ENCODE results near the gene ZSWIM6. TPM values are rescaled to one million over a fixed set of nuclear protein-coding genes. Genes with fewer than 3 reads are reported as not detected.
A peak's percentile ranks its signal among the peaks of the same experiment; 100 is the strongest.

ZSWIM6 gene
- polyA plus RNA-seq, 2 of the 4 experiments (the other 2 are of a cell fraction) = 8.9 to 18.0 TPM

- peaks cover 69% of the 10 kb centered on the region for H3K4me1 ChIP-seq
- H3K9me3 ChIP-seq = no peaks in the 10 kb centered on the region
- ATAC-seq = peak in 1 of 2 experiments; percentile 40; a peak in 3 of 6 replicates
- POLR2A ChIA-PET = interaction anchor here (6.6 kb wide), 1 partner anchor 24 kb away, joined by 124 read pairs; the partner anchor contains the start of gene ZSWIM6
- peak in 1 of 2 experiments; percentile 77 for DNase-seq (ENCODE audit: low read depth in 1 of 2, low spot score in 1 of 2)
- H3K4me2 ChIP-seq = peak overlapping the region; percentile 94
- TF ChIP-seq HEYL (CRISPR knock-in tag; IDR thresholded peaks at IDR 0.05) (no peak), HOXA7 (CRISPR knock-in tag; IDR thresholded peaks at IDR 0.05) (no peak), BHLHE40 (IDR thresholded peaks at IDR 0.05; ENCODE audit: low read depth, low read length) (no peak), RARB (CRISPR knock-in tag; IDR thresholded peaks at IDR 0.05) (no peak), REST (IDR thresholded peaks at IDR 0.05) (no peak), POLR2AphosphoS2 (conservative IDR thresholded peaks at IDR 0.05; ENCODE audit: low read length) (no peak), MAFK (IDR thresholded peaks at IDR 0.05; ENCODE audit: partially characterized antibody) (peak; percentile 87), CTCF (IDR thresholded peaks at IDR 0.05) (no peak), FOSL2 (IDR thresholded peaks at IDR 0.05) (no peak), FOSL2 (CRISPR knock-in tag; IDR thresholded peaks at IDR 0.05) (peak; percentile 82), MAX (IDR thresholded peaks at IDR 0.05) (0 out of 2 replicates have a peak, but pooled peaks have one; percentile 27), SREBF2 (IDR thresholded peaks at IDR 0.05) (no peak), SMC3 (IDR thresholded peaks at IDR 0.05) (no peak), ZFP36 (IDR thresholded peaks at IDR 0.05; ENCODE audit: borderline replicate concordance, partially characterized antibody) (no peak)
- CTCF ChIA-PET = interaction anchor here (0.5 to 1.6 kb wide), 3 partner anchors 14 to 140 kb away, joined by 3 to 13 read pairs (median 5); no protein-coding TSS in a partner anchor
- H3K27ac ChIP-seq = peak overlapping the region; percentile 55 to 88
- 31% methylated on average over 5 of the region's 5 CpGs for WGBS (ENCODE audit: missing lambda C conversion rate)
- no peak for FAIRE-seq
- no peak overlapping the region for H3K4me3 ChIP-seq
These were observed 25.4 kb upstream of the ZSWIM6 start for GRCh38 chr5:61306531-61307131.

GRCh38 chr5:61307191-61307590 lies 24.9 kb upstream of the ZSWIM6 start:
- peaks cover 72% of the 10 kb centered on the region for H3K4me1 ChIP-seq
- ChIA-PET POLR2A (interaction anchor here (6.6 kb wide), 1 partner anchor 23 kb away, joined by 124 read pairs; the partner anchor contains the start of gene ZSWIM6), CTCF (interaction anchor here (0.5 to 1.6 kb wide), 4 partner anchors 13 to 349 kb away, joined by 3 to 13 read pairs (median 4); no protein-coding TSS in a partner anchor)
- DNase-seq (ENCODE audit: low read depth in 1 of 2, low spot score in 1 of 2) (no peak), ATAC-seq (no peak), FAIRE-seq (no peak)
- TF ChIP-seq ATOH8 (CRISPR knock-in tag; IDR thresholded peaks at IDR 0.05; ENCODE audit: low read depth) (no peak), HEYL (CRISPR knock-in tag; IDR thresholded peaks at IDR 0.05) (no peak), HES2 (IDR thresholded peaks at IDR 0.05) (no peak), REST (IDR thresholded peaks at IDR 0.05) (no peak), ZNF302 (CRISPR knock-in tag; IDR thresholded peaks at IDR 0.05) (no peak), SMC3 (IDR thresholded peaks at IDR 0.05) (no peak)
- H3K4me2 ChIP-seq = peak overlapping the region; percentile 94
- no peak overlapping the region for H3K4me3 ChIP-seq
- WGBS (ENCODE audit: missing lambda C conversion rate) = 44% methylated on average over 3 of the region's 3 CpGs
- no peaks in the 10 kb centered on the region for H3K9me3 ChIP-seq
- peak overlapping the region; percentile 55 to 88 for H3K27ac ChIP-seq
